ENCODE results near the gene OR6S1. TPM values are rescaled to one million over a fixed set of nuclear protein-coding genes. Genes with fewer than 3 reads are reported as not detected.

Gene OR6S1
- total and polyA plus RNA-seq, 8 donors = not detected

DNA sequence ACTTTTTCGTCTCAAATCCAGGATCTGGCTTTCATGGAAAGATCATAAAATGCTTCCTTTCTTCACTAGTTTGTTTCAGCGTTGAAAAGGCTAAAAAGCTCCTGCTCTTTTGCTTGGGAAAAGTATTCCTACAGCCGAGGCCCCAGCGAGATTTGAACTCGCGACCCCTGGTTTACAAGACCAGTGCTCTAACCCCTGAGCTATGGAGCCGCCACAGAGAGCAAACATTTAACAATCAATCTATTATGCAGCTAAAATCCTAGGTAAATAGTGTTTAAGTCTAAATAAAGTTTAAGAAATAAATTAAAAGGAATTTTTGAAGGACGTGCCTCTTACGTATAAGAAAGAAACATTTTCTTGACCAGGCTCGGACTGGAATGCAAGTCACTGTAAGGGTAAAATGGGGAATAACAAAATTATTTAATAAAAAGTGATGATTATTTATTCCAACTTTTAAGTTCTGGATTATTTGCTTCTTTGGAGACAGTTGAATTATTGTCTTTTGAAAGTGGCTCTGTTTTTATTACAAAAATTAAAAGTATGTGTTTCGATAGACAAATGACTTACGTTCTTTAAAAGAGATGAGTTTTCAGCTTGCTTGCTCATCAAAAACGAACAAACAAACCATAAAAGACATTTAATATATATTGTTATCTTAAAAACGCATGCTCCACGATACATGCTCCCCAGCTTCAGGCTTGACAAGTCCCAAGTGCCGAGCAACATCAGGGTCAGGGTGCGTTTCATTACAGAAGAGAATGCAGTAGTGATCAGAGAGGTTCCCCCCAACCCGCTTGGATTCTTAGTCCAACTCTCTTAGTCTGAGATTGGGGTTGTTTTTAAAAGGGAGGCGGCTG lies 10.2 kb downstream of the OR6S1 start:
- Histone ChIP-seq H3K4me1 (peaks cover 17 to 19% of the 10 kb centered on the region in 2 donors), H3K4me3 (peak overlapping the region; percentile 4 to 27), H3K27me3 (peaks cover 43 to 100% of the 10 kb centered on the region in 2 donors), H3K27ac (no peak overlapping the region), H3K9me3 (no peaks in the 10 kb centered on the region), H3K36me3 (no peaks in the 10 kb centered on the region)
- DNase-seq (peak in 1 of 4 donors; percentile 32), ATAC-seq (peak; percentile 62)
- TF ChIP-seq, protein P1, sequence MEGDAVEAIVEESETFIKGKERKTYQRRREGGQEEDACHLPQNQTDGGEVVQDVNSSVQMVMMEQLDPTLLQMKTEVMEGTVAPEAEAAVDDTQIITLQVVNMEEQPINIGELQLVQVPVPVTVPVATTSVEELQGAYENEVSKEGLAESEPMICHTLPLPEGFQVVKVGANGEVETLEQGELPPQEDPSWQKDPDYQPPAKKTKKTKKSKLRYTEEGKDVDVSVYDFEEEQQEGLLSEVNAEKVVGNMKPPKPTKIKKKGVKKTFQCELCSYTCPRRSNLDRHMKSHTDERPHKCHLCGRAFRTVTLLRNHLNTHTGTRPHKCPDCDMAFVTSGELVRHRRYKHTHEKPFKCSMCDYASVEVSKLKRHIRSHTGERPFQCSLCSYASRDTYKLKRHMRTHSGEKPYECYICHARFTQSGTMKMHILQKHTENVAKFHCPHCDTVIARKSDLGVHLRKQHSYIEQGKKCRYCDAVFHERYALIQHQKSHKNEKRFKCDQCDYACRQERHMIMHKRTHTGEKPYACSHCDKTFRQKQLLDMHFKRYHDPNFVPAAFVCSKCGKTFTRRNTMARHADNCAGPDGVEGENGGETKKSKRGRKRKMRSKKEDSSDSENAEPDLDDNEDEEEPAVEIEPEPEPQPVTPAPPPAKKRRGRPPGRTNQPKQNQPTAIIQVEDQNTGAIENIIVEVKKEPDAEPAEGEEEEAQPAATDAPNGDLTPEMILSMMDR (IDR thresholded peaks at IDR 0.05) = no peak
- intact Hi-C loops (cut with DNase I) = no loop called here

GRCh38 chr14:20630340-20631022 lies 11.0 kb downstream of the OR6S1 start:
- H3K4me3 ChIP-seq = peak overlapping the region; percentile 4 to 27
- DNase-seq (no peak), ATAC-seq (peak; percentile 34)
- intact Hi-C loops (cut with DNase I) = no loop called here
- no peaks in the 10 kb centered on the region for H3K9me3 ChIP-seq
- no peaks in the 10 kb centered on the region for H3K36me3 ChIP-seq
- H3K27me3 ChIP-seq = peaks cover 40 to 100% of the 10 kb centered on the region in 2 donors
- H3K27ac ChIP-seq = no peak overlapping the region
- peaks cover 17 to 27% of the 10 kb centered on the region in 2 donors for H3K4me1 ChIP-seq
- TF ChIP-seq, protein P1 (IDR thresholded peaks at IDR 0.05) = no peak

DNA sequence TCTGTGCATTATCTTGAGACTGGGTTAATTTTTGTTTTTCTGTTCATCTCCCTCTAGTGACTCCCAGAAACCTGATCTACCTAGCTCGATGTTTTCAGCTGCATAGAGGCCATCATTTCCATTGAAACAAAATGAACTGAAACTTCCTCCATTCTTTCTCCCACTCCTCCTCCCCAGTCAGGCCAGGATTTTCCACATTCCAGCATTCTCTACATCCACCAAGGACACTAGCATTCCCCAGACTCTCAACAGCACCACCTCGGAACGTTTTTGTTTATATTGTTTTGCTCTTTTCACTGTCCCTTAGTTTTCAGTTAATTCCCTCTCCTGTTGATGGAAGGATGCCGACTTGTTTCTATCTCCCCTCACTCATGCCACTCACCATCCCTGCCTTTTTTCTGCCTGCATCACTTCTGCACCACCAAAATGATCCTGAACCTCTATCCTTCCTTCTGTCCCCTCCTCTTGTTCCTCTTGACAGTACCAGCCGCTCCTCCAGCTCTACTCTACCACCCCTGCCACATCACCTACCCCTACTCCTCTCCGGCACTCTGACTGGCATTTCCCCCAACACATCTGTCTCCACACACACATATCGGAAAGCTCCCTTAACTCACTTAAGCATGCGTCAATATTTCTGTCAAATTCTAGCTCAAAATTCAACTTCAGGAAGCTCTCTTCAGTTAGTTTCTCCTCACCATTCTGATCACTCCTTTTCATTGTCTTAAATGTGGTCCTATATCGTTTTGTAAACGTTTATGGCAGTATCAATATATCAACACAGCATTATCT lies 13.2 kb downstream of the OR6S1 start:
- TF ChIP-seq, protein P1 (IDR thresholded peaks at IDR 0.05) = no peak
- peaks cover 29 to 94% of the 10 kb centered on the region in 2 donors for H3K27me3 ChIP-seq
- H3K9me3 ChIP-seq = no peaks in the 10 kb centered on the region
- no peak overlapping the region for H3K27ac ChIP-seq
- peaks cover 25 to 48% of the 10 kb centered on the region in 2 donors for H3K4me1 ChIP-seq
- no peak for DNase-seq
- H3K36me3 ChIP-seq = no peaks in the 10 kb centered on the region
- intact Hi-C loops (cut with DNase I) = no loop called here
- H3K4me3 ChIP-seq = no peak overlapping the region
- ATAC-seq = no peak

DNA sequence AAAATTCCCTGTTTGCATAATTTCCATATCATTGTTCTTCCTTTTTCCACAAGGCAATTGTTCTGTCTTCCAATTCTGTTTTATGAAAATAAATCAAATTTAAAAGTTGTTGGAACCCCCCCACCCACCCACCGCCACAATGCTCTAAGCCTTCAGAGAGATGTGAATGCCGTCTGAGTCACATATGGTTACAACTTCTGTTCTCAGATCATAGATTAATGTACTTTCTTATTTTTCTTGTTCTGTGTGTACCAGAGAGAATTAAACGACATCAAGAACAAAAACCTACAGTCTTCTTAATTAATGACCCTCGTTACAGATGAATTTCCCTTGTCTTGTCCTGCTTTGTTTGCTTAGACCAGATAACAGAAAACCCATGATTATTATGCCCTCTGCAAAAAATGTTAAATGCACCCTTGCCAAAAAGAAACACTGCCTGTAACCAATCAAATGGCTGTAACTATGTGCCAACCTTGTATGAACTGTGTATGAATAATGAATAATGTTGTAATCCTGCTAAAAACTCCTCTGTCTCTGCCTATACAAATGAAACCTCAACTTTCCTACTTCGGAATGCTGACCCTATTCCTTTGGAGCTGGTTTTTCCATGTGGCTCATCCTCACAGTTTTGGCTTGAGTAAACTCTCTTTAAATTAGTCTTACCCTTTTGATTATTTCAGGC lies 14.0 kb downstream of the OR6S1 start:
- TF ChIP-seq, protein P1 (IDR thresholded peaks at IDR 0.05) = no peak
- DNase-seq (no peak), ATAC-seq (no peak)
- Histone ChIP-seq H3K4me3 (no peak overlapping the region), H3K27me3 (peaks cover 25 to 94% of the 10 kb centered on the region in 2 donors), H3K9me3 (no peaks in the 10 kb centered on the region), H3K4me1 (peaks cover 25 to 52% of the 10 kb centered on the region in 2 donors), H3K27ac (no peak overlapping the region), H3K36me3 (no peaks in the 10 kb centered on the region)
- intact Hi-C loops (cut with DNase I) = no loop called here

All from left lung (tissue), 10 donors.